ENCODE measurements around the gene CMSS1. TPM values are rescaled to one million over a fixed set of nuclear protein-coding genes. Genes with fewer than 3 reads are reported as not detected.
A peak's percentile ranks its signal among the peaks of the same experiment; 100 is the strongest.

The CMSS1 gene
- total and polyA plus RNA-seq, 9 donors: 14.5 to 54.0 (median 24.9) TPM

- Histone ChIP-seq H3K27ac (peak overlapping the region; percentile 80 to 93), H3K4me3 (peak overlapping the region; percentile 57), H3K27me3 (no peaks in the 10 kb centered on the region), H3K9me3 (no peaks in the 10 kb centered on the region), H3K4me1 (ENCODE audit: insufficient read depth) (peaks cover 4% of the 10 kb centered on the region), H3K36me3 (no peaks in the 10 kb centered on the region)
- DNase-seq: peak; percentile 85 to 92 (median 89)
- WGBS, 3 donors: 1% methylated on average over 47 to 63 of the region's 63 CpGs
- intact Hi-C loops (cut with DNase I): loop anchor here (2.0 to 10.0 kb wide), 6 partner anchors 65 to 379 kb away; no protein-coding TSS in a partner anchor
- TF ChIP-seq CTCF (IDR thresholded peaks at IDR 0.05) (peak in 2 of 3 donors; percentile 21 to 27), POLR2A (IDR thresholded peaks at IDR 0.05) (peak; percentile 95), EP300 (IDR thresholded peaks at IDR 0.05) (peak; percentile 10)
Observed at GRCh38 chr3:99875929-99876841, 58.5 kb downstream of the CMSS1 start.

DNA sequence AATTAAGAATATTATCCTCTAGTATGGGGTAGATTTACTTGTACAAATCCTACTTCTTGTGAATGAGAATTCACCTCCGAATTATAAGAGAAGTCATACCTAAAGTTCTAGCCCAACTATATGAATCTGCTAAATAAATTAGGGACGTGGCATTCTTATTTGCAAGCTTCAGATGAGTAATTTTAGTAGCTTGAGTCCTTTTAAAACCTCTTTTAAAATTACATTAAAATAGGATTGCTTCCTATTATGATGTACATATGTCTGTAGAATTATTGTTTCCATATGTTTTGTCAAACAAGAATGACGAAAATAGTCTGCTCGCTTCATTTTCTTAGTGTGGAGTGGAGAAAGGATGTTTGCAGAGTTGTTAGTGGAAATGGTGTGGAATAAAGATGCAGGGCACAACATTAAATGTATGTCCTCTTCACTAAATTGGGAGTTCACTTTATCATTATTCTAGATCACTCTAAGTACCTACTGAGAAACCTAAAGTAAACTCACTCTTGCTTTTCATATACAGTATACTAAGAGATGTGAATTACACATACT is 59.4 kb downstream of the CMSS1 start:
- peaks cover under 1% of the 10 kb centered on the region for H3K4me1 ChIP-seq (ENCODE audit: insufficient read depth)
- WGBS, 3 donors: 53 to 67% (median 67%) methylated on average over 4 of the region's 4 CpGs
- TF ChIP-seq CTCF (IDR thresholded peaks at IDR 0.05): no peak
- TF ChIP-seq POLR2A (IDR thresholded peaks at IDR 0.05): no peak
- no peak for TF ChIP-seq EP300 (IDR thresholded peaks at IDR 0.05)
- H3K27me3 ChIP-seq: no peaks in the 10 kb centered on the region
- peak overlapping the region in 1 of 2 donors; percentile 93 for H3K27ac ChIP-seq
- H3K4me3 ChIP-seq: peak overlapping the region; percentile 57
- no peak for DNase-seq
- H3K36me3 ChIP-seq: no peaks in the 10 kb centered on the region
- intact Hi-C loops (cut with DNase I): loop anchor here (2.0 to 10.0 kb wide), 6 partner anchors 64 to 378 kb away; no protein-coding TSS in a partner anchor
- no peaks in the 10 kb centered on the region for H3K9me3 ChIP-seq

DNA sequence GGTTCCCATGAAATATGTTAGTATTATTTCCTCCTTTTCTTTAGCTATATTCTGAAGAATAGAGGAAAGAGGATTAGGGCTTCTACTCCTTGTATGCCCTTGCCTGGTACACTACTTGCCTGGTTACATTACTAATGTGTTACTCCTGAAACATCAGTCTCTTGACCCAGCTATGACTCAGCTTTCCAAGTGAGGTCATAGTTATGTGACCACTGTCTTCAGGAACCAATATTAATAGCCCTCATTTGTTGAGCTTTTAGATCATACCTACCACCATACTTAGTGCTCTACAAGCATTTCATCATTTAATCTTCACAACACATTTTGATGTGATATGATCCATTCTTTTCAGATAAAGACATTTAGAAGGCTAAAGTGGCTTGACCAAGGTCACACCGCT is 60.3 kb downstream of the CMSS1 start:
- H3K4me3 ChIP-seq: no peak overlapping the region
- no peaks in the 10 kb centered on the region for H3K27me3 ChIP-seq
- H3K36me3 ChIP-seq: no peaks in the 10 kb centered on the region
- no peak overlapping the region for H3K27ac ChIP-seq
- no peaks in the 10 kb centered on the region for H3K9me3 ChIP-seq
- intact Hi-C loops (cut with DNase I): loop anchor here (10.0 kb wide), 5 partner anchors 67 to 377 kb away; no protein-coding TSS in a partner anchor
- WGBS, 3 donors: 90 to 100% (median 100%) methylated on average over 1 of the region's 1 CpG
- H3K4me1 ChIP-seq (ENCODE audit: insufficient read depth): no peaks in the 10 kb centered on the region
- no peak for DNase-seq
- no peak for TF ChIP-seq POLR2A (IDR thresholded peaks at IDR 0.05)
- TF ChIP-seq EP300 (IDR thresholded peaks at IDR 0.05): no peak
- TF ChIP-seq CTCF (IDR thresholded peaks at IDR 0.05): no peak

DNA sequence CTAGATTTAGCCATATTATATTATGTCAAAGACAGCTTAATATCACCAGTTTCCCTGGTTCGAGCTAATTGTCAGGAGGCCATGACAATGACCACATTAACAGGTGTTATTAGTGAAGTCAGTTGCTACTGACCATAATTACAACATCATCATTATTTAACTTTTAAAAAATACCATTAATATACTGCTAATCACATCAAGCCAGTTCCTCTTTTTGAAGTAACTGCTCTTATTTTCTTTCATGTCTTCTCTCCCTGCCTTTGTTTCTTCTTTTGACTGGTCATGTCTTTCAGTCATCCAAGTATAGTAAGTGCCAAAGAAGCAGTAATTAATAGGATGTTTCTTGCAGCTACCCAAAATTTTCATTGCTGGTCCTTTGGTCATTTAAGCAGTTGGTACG is 61.6 kb downstream of the CMSS1 start:
- WGBS, 3 donors: 97 to 100% (median 98%) methylated on average over 2 of the region's 2 CpGs
- H3K9me3 ChIP-seq: no peaks in the 10 kb centered on the region
- H3K27me3 ChIP-seq: no peaks in the 10 kb centered on the region
- H3K27ac ChIP-seq: no peak overlapping the region
- no peaks in the 10 kb centered on the region for H3K36me3 ChIP-seq
- intact Hi-C loops (cut with DNase I): loop anchor here (10.0 kb wide), 5 partner anchors 66 to 376 kb away; no protein-coding TSS in a partner anchor
- DNase-seq: no peak
- no peak for TF ChIP-seq EP300 (IDR thresholded peaks at IDR 0.05)
- TF ChIP-seq CTCF (IDR thresholded peaks at IDR 0.05): no peak
- no peak for TF ChIP-seq POLR2A (IDR thresholded peaks at IDR 0.05)
- H3K4me1 ChIP-seq (ENCODE audit: insufficient read depth): no peaks in the 10 kb centered on the region
- H3K4me3 ChIP-seq: no peak overlapping the region
